NCI-H524 (cell line): ENCODE results near the gene PLPP3.

Experiments
- DNase-seq, 2 experiments: peaks; one replicate each; lab custom pipeline; 2025; lab: John Stamatoyannopoulos, UW

Gene PLPP3

DNA sequence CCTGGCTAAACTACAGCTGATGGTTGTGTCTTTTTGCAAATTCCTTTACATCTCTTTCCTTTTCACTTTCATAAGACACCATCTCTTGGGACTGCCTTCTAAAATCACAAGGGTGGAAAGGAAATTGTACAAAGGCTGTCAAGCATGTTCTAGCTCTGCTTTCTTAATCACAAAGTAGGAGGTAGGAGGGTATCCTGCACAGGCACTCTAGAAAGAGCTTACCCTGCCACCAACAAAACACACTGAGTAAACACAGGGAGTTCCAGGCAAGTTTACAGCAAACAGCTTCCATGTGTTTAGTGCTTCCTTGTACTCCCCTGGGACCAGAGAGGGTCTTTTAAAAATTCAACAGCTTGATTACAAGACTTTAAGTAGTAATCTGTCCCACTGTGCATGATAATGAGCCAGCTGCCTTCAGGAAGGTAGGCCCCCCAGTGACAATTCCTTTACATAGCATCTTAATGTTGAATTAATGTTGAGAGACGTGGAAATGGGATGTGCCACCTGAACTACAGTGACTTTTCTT lies 2.4 kb downstream of the PLPP3 start:
- peak; percentile 83 for DNase-seq

DNA sequence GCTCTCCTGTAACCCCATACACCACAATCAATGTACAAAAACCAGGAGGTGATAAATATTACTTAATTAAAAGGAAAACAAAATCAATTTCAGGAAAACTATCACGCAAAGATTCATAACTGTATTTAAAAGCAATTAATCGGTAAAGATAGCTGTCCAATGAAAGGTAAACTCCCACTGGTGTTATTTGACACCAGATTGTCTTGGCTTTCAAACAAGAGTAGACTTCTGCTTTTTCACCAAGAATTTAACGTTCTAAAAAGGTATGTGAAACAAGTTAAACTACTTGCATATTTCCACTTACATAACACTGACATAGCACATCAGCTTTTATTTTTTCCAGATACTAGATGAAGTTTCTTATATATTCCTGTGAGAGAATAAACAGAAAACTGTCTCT lies 3.5 kb downstream of the PLPP3 start:
- DNase-seq, result no peak

DNA sequence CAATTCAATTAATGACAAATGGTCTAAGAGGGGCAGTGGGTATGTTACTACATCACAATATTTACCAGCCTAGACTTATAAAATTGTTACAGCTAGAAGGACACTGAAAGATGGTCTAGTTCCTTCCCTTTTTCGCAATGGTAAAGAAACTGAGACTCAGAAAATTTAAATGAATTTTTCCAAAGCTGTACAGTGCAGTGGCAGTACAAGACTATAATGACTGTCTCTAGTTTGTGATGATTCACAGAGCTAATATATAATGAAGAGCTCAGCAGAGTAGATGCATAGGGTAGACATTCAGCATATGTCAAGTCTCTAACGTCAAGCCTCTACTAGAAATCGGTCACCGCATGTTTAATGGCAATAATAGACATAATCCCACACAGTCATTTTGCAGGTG lies 4.6 kb downstream of the PLPP3 start:
- no peak for DNase-seq

DNA sequence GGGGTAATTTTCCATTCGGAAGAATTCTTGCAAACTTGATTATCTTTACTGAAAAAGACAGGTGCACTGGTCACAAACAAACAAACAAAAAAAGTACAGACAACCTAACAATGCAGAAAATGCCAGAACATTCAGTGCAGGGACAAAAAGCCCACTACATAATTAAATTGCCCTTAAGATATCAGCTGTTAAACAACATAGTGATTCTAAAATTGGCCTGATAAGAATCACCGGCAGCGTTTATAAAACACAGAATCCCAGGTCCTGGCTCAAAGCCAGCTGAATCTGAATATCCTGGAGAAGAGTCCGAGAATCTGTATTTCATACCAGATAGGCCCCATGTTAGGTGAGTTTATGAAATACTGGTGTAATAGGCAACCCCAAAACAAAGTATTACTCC lies 6.1 kb downstream of the PLPP3 start:
- no peak for DNase-seq

DNA sequence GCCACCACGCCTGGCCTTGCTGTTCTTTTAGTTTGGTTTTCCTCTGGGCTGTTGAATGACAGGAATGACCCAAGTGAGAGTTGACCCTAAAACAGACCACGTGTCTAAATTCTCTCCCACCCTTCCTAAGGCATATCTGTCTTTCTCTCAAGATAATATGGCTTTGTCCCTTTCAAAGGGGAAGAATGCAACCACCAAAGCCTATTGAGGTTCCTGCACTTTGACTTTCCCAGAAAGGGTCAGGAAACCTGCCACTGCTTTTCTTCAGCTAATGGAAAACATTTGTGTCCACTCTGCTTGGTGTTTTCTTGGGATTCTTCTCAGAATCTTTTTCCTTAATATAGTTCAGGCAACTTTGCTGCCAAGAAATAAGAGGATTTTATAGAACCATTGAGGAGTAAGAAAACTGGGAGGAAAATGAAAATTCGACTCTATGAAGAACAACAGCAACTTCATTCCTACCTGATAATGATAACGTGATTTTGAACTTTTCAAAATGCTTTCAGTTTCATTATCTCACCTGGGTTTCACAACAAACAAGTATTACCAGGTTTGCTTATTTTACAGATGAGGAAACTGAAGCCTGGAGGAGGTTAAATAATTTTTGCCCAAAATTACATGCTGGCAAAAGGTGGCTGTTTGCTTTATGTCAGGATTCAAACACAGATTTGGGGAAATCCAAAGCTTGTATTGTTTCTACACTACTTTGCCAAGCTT lies 6.9 kb downstream of the PLPP3 start:
- DNase-seq, result no peak

DNA sequence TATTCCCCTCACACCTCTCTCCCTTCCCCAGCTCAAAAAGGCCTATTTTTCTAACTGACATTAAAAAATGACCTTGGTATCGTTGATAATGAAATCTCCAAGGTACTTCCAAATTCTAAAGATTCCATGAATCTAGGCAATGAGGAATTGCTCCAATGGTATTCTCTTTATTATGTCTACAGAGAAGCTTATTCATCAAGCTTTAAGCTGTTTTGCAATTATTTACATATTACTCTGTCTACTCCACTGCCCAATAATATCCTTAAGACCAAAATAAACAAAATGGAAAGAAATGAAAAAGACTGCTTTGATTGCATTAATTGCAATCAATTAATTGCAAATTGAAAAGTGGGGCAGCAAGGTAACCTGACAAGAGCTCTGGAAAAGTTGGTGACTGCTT lies 7.9 kb downstream of the PLPP3 start:
- no peak for DNase-seq

DNA sequence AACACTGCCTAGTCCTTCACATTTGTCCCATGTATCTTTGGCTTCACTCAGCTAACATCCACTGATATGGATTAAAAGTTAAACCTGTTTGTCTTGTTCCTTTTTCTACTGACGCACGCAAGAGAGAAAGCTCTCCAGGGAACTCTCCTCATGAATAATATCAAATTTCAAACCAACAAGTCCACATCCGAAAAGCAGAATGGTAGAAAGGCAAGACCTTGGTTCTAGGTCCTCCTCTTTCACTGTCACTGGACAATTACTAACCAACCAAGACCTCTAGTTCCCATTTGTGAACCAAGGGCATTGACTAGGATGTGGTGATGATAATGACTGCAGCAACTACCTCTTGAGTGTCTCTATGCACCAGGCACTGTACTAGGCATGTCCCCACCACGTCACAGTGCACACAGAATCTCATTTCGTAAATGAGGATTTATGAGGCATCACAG lies 8.4 kb downstream of the PLPP3 start:
- DNase-seq, result no peak

DNA sequence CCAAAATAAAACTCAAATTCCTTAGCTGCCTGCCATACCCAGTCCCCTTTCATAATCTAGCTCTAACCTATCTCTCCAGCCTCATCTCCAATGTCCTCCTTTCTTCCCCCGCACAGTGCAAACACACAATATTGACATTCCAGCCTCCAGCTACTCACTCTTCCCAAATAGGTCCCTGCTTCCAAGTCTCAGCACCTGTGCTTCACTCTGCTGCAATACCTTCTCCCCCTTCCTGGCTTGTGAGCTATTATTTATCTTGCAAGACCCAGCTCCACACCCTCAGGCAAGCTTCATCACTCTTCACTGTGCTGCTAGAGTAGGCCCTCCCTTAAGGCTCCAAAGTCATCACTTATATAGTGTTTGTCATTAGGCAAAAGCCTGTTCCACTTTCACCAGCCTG lies 9.7 kb downstream of the PLPP3 start:
- DNase-seq, result no peak

DNA sequence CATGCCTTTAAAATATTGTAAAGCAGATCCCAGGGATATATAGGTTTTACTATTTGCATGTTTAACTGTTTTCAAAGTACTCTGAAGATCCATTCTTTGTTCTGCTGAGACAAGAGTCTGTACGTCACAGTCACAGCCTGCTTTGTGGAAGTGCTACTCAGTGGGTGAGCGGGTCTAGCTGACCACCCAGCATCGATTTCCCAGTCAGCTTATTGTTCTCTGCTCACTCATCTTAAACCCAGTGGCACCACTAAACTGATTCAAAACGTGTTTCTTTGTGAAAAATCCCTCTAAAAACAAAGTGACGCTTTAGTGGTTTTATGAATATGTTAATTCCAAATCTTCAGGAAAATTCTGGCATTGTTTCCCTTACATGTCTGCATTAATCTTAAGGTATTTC lies 12.4 kb downstream of the PLPP3 start:
- DNase-seq, result no peak

DNA sequence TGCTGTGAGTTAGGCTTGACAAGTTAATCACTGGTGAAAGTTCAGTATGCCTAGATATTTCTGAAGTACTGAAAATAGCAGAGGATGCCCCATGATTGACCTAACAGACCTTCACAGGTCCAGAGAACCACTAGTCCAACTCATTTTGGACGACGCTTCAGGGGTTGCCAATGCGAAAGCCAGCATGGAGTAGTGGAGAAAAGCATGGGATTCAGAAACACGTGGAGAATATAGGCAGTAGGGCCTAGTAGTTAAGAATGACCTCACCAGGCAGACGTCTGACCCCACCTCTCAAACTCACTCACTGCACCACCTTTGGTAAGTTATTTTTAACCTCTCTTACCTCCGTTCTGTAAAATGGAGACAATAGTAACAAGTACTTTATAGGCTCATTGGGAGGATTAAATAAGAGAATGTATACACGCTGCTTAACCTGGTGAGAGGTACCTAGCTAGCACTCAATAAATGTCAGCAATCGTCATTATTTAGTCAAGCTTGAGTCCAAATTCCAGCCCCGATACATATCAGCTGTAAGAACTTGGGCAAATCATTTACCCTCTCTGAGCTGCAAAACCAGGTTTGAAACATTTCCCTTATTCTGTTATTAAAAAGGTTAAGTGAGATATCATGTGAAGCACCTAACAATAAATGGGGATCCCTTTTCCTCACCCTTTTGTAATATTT lies 13.2 kb downstream of the PLPP3 start:
- DNase-seq, result no peak

DNA sequence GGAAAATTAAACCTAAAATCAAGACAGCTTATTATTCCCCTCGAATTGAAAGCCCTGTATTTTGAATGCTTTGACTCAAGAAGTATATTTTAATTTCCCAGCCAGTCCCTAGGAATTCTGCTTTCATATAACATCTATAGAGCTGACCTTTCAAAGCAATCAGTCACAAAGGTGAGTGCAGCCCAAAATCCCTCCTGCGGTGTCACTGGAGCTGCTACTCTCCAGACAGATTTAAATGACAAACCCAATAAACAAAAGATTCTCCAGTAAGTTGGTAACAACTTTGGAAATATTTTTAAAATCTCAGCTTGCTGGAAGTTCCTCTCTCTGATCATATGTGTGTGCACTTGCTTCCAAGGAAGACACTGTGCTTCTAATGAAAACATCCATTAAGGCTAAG lies 14.7 kb downstream of the PLPP3 start:
- DNase-seq, result no peak

DNA sequence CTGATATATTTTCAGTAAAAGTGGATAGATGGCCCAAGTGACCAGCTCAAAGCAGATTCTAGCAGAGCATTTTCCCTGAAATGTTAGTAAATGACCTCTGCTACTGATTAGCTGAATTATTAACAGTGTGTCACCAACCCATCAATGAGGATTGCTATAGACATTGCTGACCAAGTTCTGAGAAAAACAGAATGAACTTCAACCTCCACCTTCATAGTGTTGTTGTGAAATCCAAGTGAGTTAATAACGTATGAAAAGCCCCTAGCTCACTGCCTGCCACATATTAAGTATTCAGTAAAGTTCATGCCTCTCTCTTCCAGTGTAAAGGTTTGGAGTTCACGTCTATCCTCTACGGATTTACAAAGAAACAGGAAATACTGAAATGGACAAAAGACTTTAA lies 15.8 kb downstream of the PLPP3 start:
- DNase-seq, result no peak

DNA sequence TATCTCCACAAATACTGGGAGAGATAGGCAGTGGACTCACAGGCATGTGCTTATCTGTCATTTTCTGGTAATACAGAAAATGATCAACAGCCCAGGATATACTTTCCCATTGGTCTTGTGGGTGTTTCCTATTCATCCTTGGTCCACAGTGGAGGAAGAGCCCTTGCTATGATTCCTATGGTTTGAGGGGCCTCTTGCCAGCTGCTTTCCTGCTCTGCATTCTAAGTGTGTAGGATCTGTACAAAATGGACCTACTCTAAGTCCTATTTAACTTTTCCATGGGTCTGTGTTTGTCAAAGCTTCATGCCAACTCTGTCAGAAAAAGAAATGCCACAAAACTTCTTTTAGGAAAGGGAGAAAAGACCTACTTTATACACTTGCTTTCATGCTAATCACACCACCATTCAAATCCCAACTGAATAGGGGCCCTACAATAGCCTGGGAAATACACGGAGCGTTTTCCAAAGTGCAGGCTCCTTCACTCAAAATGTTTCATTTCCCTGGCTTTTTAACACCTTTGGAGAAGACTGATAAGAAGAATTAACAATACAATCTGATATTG lies 16.4 kb downstream of the PLPP3 start:
- DNase-seq, result no peak

DNA sequence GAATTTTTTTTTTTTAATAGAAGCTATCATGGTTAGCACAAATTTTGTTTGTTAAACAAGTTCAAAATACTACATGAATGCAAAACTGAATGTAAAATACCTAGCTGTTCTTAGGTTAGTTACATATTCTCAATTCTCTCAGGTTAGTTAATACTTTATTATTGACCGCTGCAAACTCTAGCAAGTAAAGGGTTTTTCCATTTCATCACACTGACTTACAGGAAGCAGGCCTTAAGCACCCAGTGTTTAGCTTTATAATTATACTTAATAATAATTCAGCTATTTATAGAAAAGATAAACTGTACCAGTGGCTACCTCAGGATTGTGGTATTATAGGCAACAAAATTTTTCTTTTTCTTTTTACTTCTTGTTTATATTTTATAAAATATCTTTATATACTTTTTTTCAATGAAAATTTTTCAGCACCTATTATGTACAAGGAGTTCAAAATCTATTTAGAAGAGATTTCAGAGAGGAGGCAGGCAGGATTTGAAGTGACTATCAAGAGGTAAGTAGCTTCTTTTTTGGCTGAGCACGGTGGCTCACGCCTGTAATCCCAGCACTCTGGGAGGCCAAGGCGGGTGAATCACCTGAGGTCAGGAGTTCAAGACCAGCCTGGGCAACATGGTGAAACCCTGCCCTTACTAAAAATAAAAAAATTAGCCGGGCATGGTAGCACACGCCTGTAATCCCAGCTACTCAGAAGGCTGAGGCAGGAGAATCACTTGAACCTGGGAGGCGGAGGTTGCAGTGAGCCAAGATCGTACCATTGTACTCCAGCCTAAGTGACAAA lies 17.9 kb downstream of the PLPP3 start:
- DNase-seq, result no peak

DNA sequence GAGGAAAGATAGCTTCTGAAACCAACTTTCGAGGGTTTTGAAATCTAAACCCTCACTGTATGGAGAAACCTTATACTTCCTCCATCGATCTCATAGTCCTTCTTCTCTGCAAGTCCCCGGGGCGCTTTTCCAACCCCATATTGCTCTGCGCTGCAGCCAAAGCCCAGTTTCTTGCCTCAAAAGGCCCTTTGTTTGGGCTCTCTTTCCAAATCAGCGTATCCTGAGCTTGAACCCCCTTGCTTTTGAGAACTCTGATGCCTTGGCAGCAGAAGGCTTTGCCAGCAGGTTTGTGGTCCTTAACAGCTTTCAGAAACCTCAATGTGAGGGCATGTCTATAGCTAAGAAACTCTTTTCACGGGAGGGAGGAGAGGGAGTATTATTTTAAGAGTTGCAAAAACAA lies 21.6 kb downstream of the PLPP3 start:
- DNase-seq, result no peak

DNA sequence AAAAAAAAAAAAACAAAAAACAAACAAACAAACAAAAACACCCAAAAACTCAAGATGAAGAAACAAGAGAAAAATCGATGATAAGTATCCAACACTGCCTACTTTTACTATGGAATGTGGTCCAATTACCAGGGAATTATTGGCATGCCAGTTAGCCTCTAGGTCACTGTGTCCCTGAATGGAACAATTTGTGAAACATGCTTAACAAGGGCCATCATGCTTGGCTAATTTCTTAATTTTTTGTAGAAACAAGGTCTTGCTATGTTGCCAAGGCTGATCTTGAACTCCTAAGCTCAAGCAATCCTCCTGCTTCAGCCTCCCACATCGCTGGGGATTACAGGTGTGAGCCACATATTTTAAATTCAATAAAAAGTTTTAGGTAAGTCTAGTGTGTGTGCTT lies 23.9 kb downstream of the PLPP3 start:
- no peak for DNase-seq

DNA sequence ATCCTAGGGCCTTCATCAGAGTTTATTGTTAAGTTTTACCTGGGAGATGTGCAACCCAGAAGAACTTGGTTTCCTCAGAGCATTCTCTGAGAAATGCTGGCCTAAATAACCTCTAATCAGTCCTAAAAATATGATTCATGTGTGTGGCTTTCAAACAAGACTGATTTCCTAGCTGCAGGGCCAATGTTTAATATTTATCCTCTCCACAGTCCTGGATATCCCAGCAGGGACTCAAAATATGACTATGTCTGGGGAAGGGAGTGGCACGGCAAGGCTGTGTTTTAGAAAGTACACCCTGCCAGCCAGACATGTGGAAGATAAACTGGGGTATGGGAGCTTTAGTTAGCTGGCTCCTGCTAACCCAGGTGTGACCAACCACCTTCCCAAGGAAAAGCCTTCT lies 26.3 kb downstream of the PLPP3 start:
- DNase-seq, result no peak

DNA sequence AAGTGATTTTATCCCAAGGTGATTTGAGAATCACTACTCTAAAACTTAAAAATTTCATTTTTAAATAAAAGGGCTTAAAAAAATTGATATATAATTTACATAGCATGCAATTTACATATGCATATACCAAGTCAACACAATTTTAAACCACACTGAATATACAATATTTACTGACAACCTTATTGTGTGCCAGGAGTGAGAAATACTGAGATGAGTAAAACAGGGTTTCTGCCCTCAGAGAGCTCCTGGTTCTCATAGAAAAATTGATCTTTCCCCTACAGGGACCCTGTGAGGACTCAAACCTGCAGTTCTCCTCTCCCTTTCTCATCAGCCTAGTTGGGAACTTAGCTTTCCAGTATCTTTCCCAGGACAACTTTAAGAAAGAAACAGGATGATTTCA lies 27.0 kb downstream of the PLPP3 start:
- no peak for DNase-seq

DNA sequence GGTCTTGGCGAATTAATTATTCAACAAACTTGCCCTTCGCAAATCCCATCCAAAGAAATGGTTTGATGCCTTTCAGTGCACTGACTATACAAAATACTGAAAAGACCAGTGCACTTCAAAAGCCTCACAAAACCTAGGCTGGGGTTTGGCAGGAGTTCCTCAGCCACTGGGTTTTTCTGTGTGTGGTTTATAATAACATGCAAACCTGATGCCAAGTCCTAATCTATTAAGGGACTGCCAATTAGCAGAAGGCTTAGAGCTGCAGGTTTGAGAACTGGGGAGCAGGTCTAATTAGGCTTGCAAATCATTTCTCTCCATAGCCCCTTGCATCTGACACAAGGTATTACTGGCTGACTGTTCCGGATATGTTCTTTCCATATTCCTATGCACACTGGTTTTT lies 27.7 kb downstream of the PLPP3 start:
- DNase-seq, result peak in 1 of 2 experiments; percentile 37

DNA sequence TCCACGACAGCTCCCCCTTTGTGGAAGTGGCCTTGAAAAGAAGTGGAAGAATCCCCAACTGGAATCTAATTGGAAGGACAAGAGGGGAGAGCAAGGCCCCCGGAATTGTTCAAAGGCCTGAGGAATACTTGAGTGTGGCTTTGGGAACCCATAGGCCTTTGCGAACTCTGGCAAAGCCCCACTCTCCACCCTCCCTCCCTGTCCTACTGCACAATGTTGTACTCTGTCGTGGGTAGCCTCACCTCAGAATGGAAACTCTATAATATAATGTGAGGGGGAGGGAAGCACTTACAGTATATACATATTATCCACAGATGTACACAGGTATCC lies 28.5 kb downstream of the PLPP3 start:
- DNase-seq, result no peak

DNA sequence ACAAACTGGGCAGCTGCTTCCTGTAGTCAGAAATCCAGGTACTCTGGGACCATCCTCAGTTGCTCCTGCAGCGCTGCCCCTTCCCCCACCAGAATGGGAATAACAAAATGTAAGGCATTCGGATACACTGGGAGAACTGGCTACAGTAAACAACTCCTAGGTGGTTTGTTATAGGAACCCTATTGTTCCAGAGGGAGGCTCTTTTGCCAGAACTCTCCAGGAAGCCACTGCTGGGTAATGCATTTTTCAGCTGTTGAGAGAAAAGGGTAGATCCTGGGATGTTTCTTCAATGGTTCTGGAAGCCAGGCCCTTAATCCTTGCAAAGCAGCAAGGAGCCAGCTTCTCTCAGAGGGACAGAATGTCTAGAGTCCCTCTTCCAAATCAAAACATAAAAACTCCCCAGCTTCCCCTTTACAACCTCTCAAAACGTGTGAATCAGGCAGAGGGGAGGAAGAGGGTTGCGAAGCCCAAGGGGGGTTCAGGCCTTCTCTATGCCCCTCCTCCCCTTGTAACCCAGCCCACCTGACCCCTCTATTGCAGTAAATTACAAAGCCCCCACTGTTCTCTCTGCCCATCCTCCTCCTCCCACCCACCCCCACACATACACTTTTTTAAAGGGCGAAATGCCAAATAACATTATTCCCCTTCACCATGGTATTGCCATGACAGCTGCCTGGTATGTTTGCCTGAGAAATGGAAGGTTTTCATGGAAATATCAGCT lies 29.1 kb downstream of the PLPP3 start:
- DNase-seq, result no peak

DNA sequence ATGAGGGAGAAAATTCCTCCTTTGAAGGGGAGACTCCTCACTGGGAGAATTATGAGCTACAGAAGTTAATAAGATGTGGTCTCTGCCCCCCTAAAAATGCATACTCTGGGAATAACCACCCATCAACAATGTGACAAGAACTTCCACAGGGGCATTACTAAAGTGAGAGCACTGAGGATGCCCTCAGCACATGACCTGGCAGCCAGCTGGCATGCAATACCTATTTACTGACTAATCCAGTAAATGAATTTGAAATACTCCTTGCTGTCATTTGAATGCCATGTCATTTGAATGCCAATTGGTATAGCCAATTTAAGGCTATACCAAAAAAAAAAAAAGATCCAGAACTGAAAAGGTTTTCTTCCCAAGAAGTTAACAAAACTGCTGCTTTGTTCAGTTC lies 30.8 kb downstream of the PLPP3 start:
- DNase-seq, result no peak
